ENCODE data around the gene CYB5R4.

DNA sequence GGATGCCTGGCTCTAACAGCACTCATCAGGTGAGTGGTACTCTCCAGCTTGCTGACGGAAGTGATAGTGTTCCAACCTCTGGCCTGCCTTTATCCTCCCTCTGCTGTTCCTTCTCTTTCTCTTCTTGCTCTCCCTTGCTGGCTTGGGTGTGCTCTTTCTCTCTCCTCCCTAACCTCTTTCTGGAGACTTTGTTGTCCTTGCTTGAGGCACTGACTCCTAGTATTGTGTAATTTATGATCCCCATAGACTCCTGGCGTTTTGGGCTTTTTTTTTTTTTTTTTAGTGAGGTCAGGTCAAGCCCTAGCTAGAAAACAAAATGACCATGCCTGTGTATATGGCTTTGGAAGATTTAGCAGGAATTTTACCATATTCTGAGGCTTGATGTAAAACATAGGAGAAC is 89.4 kb downstream of the CYB5R4 start:
- TF ChIP-seq CTCF (IDR thresholded peaks at IDR 0.05) (no peak), EZH2 (IDR thresholded peaks at IDR 0.05; ENCODE audit: borderline replicate concordance, insufficient read depth, low read depth, low read length, poor library complexity, severe bottlenecking) (no peak)
